Measurements from ENCODE around the gene FGA. TPM values are rescaled to one million over a fixed set of nuclear protein-coding genes. Genes with fewer than 3 reads are reported as not detected.

FGA gene
- total RNA-seq, 2 experiments from 2014 or later, result not detected

DNA sequence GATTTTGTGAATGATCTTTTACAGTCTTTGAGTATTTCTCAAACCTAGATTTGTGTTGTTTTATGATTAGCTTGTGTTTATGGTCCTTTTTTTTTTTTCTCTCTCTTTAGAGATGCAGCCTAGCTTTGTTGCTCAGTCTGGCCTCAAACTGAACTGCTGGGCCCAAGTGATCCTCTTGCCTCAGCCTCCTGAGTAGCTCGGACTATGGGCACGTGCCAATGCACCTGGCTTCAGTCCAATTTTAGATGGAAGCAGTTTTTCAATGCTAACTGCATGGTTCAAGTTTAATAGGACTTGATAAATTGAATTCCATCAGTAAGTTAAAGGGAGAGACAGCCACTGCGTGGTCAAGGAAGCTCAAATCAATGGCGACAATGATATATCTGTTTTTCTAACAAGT, 25.7 kb upstream of the FGA start:
- Mint-ChIP-seq H3K9me3 (peaks cover 2% of the 10 kb centered on the region), H3K27ac (peak overlapping the region; percentile 45), H3K36me3 (peaks cover 6% of the 10 kb centered on the region), H3K27me3 (peaks cover 19% of the 10 kb centered on the region), H3K4me3 (peak overlapping the region; percentile 48), H3K4me1 (peaks cover 12% of the 10 kb centered on the region)
- DNase-seq (no peak), ATAC-seq (ENCODE audit: low read depth) (no peak)
- POLR2A ChIA-PET, result interaction anchor here (1.2 kb wide), 1 partner anchor 66 kb away, joined by 3 read pairs; the partner anchor contains the start of gene PLRG1

DNA sequence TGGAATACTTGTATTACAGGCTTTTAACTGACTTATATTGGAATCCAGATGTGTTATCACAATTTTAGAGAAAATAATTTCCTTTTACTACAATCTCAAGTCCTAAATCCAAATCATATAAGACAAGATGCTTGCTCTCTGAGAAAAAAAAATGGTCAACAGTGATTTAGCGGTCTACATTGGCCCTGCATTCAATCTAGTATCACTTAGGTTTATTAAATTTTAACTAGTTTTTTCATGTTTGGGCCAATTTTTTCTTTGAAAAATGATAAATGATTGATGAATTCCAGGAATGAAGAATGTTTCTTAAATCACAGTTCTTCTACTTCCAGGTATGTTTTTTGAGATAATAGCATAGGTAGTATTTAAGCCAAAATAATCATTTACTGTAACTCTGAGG, 24.7 kb upstream of the FGA start:
- Mint-ChIP-seq H3K36me3 (peaks cover 6% of the 10 kb centered on the region), H3K27ac (no peak overlapping the region), H3K27me3 (peaks cover 20% of the 10 kb centered on the region), H3K4me3 (no peak overlapping the region), H3K4me1 (peaks cover 12% of the 10 kb centered on the region), H3K9me3 (peaks cover 2% of the 10 kb centered on the region)
- POLR2A ChIA-PET, result no interaction called here
- DNase-seq (no peak), ATAC-seq (ENCODE audit: low read depth) (no peak)

GRCh38 chr4:154614306-154614705, 23.8 kb upstream of the FGA start:
- DNase-seq (no peak), ATAC-seq (ENCODE audit: low read depth) (no peak)
- peaks cover 6% of the 10 kb centered on the region for H3K36me3 Mint-ChIP-seq
- no peak overlapping the region for H3K27ac Mint-ChIP-seq
- H3K9me3 Mint-ChIP-seq, result peaks cover 2% of the 10 kb centered on the region
- POLR2A ChIA-PET, result no interaction called here
- peaks cover 12% of the 10 kb centered on the region for H3K4me1 Mint-ChIP-seq
- peaks cover 22% of the 10 kb centered on the region for H3K27me3 Mint-ChIP-seq
- H3K4me3 Mint-ChIP-seq, result no peak overlapping the region

GRCh38 chr4:154612472-154613414, 22.2 kb upstream of the FGA start, which contains the start of gene FGG:
TSS of gene FGG (minus strand) at chr4:154612656. CDS start at chr4:154612609, 47 bp downstream.
- ATAC-seq (ENCODE audit: low read depth), result no peak
- no peak for DNase-seq
- H3K4me1 Mint-ChIP-seq, result peaks cover 12% of the 10 kb centered on the region
- H3K36me3 Mint-ChIP-seq, result peaks cover 6% of the 10 kb centered on the region
- peaks cover 22% of the 10 kb centered on the region for H3K27me3 Mint-ChIP-seq
- H3K9me3 Mint-ChIP-seq, result peaks cover 2% of the 10 kb centered on the region
- no peak within 1 kb of the TSS for H3K4me3 Mint-ChIP-seq
- POLR2A ChIA-PET, result no interaction called here
- H3K27ac Mint-ChIP-seq, result no peak within 1 kb of the TSS

- Mint-ChIP-seq H3K27ac (no peak overlapping the region), H3K36me3 (peaks cover 3% of the 10 kb centered on the region), H3K4me3 (no peak overlapping the region), H3K4me1 (peaks cover 7% of the 10 kb centered on the region), H3K9me3 (no peaks in the 10 kb centered on the region), H3K27me3 (peaks cover 22% of the 10 kb centered on the region)
- no peak for ATAC-seq (ENCODE audit: low read depth)
- POLR2A ChIA-PET, result no interaction called here
- DNase-seq, result no peak
Measured at GRCh38 chr4:154611833-154612232, 21.3 kb upstream of the FGA start.

DNA sequence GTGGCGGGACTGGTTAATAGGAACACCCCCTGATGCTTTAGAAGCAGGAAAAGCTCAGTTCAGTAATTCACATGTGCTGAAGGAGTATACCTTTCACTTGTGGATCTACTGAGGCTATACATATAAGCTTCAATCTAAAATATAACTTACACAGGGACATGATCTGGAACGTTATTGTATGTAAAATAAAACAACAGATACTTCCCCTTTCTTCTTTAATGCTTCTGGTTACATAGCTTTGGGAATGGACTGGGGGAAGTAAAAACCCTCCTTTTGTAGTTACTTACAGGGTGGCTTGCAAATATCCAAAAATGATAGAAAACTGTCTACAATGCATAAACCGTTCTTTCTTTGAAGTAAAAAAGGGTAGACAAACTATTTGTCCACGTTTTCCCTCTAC, 20.0 kb upstream of the FGA start:
- POLR2A ChIA-PET, result no interaction called here
- H3K9me3 Mint-ChIP-seq, result no peaks in the 10 kb centered on the region
- ATAC-seq (ENCODE audit: low read depth) (no peak), DNase-seq (no peak)
- H3K4me1 Mint-ChIP-seq, result peaks cover under 1% of the 10 kb centered on the region
- peaks cover 25% of the 10 kb centered on the region for H3K27me3 Mint-ChIP-seq
- no peaks in the 10 kb centered on the region for H3K36me3 Mint-ChIP-seq
- no peak overlapping the region for H3K27ac Mint-ChIP-seq
- no peak overlapping the region for H3K4me3 Mint-ChIP-seq

DNA sequence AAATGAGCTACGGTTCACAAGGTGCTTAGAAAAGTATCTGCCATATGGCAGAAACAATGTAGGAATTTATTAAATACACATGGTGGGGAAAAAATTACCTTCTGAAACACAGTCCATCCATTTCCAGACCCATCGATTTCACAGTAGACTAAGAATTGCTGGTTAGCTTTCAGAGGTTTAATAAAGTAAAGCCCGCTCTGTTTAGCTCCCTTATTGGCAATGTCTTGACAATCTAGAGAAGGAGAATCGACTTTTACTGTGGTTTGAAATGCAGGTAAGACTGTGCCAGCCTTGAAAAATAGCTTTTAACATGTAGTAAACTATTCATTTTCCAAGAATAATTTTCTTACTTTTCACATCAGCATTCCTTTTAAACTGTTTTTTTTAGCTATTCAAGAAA, 19.0 kb upstream of the FGA start:
- no peaks in the 10 kb centered on the region for H3K4me1 Mint-ChIP-seq
- no peak for ATAC-seq (ENCODE audit: low read depth)

GRCh38 chr4:154608361-154609252, 18.1 kb upstream of the FGA start:
- Mint-ChIP-seq H3K4me1 (no peaks in the 10 kb centered on the region), H3K27ac (no peak overlapping the region), H3K36me3 (no peaks in the 10 kb centered on the region), H3K4me3 (no peak overlapping the region), H3K27me3 (peaks cover 26% of the 10 kb centered on the region), H3K9me3 (no peaks in the 10 kb centered on the region)
- no peak for ATAC-seq (ENCODE audit: low read depth)
- POLR2A ChIA-PET, result no interaction called here
- no peak for DNase-seq

More for the DNA sequence above, 19.0 kb upstream of the FGA start:
- H3K27me3 Mint-ChIP-seq, result peaks cover 31% of the 10 kb centered on the region
- no peaks in the 10 kb centered on the region for H3K36me3 Mint-ChIP-seq
- no peak for DNase-seq
- no peak overlapping the region for H3K27ac Mint-ChIP-seq
- POLR2A ChIA-PET, result no interaction called here
- H3K9me3 Mint-ChIP-seq, result no peaks in the 10 kb centered on the region
- H3K4me3 Mint-ChIP-seq, result no peak overlapping the region

- no peak overlapping the region for H3K27ac Mint-ChIP-seq
- no peaks in the 10 kb centered on the region for H3K4me1 Mint-ChIP-seq
- no peaks in the 10 kb centered on the region for H3K9me3 Mint-ChIP-seq
- DNase-seq (no peak), ATAC-seq (ENCODE audit: low read depth) (no peak)
- no peaks in the 10 kb centered on the region for H3K36me3 Mint-ChIP-seq
- POLR2A ChIA-PET, result no interaction called here
- peaks cover 22% of the 10 kb centered on the region for H3K27me3 Mint-ChIP-seq
- no peak overlapping the region for H3K4me3 Mint-ChIP-seq
Measured at GRCh38 chr4:154606728-154607723, 16.5 kb upstream of the FGA start.

GRCh38 chr4:154604696-154605200, 14.2 kb upstream of the FGA start:
- Mint-ChIP-seq H3K4me3 (no peak overlapping the region), H3K27ac (no peak overlapping the region), H3K36me3 (no peaks in the 10 kb centered on the region), H3K4me1 (no peaks in the 10 kb centered on the region), H3K27me3 (peaks cover 20% of the 10 kb centered on the region), H3K9me3 (no peaks in the 10 kb centered on the region)
- ATAC-seq (ENCODE audit: low read depth) (no peak), DNase-seq (no peak)
- POLR2A ChIA-PET, result no interaction called here

DNA sequence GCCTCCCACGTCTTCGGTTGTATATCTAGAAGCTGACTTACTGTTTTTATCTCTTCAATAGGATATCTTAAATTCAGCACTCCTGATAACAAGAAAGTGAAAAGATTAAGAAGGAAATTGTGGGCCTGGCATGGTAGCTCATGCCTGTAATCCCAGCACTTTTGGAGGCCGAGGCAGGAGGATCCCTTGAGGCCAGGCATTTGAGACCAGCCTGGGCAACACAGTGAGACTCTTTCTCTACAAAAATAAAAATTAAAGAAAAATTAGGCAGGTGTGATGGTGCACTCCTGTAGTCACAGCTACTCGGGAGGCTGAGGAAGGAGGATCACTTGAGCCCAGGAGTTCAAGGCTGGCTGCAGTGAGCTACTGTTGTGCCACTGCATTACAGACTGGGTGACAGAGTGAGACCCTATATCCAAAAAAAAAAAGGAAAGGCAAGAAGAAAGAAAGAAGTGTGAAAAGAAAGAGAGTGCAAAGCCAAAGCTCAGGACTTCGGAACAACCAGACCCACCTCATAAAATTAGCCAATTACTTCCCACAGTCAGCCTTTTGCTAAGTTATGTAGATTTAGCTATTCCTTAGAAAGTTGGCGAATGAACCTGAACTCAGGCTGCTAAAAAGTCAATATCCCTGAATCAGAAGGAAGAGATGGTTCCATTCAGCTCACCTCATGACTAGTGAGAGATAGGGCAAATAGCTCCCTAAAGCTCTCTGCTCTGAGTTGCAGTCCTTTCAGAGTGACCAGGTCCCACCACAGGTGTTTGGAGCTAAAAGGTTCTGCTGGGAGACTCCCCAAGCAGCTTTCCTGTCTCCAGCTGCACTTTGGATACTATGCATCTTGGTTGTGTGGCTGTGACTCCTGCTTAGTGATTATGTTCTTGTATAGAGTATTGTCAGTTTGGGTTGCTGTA, 12.7 kb upstream of the FGA start:
- peaks cover 19% of the 10 kb centered on the region for H3K27me3 Mint-ChIP-seq
- DNase-seq (no peak), ATAC-seq (ENCODE audit: low read depth) (no peak)
- H3K4me3 Mint-ChIP-seq, result no peak overlapping the region
- no peak overlapping the region for H3K27ac Mint-ChIP-seq
- no peaks in the 10 kb centered on the region for H3K36me3 Mint-ChIP-seq
- POLR2A ChIA-PET, result no interaction called here
- no peaks in the 10 kb centered on the region for H3K9me3 Mint-ChIP-seq
- H3K4me1 Mint-ChIP-seq, result no peaks in the 10 kb centered on the region

Measured in activated naive CD8-positive, alpha-beta T cell treated with anti-CD3 and anti-CD28 coated beads, Interleukin-2, amount 10 ng/mL, durations not matched to agents 7 days and 5 days (primary cell).